Fibroblast of skin of left biceps (primary cell): Measurements from ENCODE around the gene TTYH3.

ENCODE experiments used
- DNase-seq, 2 experiments: peaks; one replicate each; pipeline ENCODE4 v3.0.0-alpha.2; 2013; ENCODE audit warnings: low read depth in 2 of 2

The TTYH3 gene

GRCh38 chr7:2708547-2709310 lies 76.9 kb downstream of the TTYH3 start:
- no peak for DNase-seq

- DNase-seq, result no peak
Measured at GRCh38 chr7:2709553-2710285, 77.9 kb downstream of the TTYH3 start.

GRCh38 chr7:2710286-2710655 lies 78.5 kb downstream of the TTYH3 start:
- DNase-seq, result no peak

- no peak for DNase-seq
Measured at GRCh38 chr7:2710901-2711551, 79.2 kb downstream of the TTYH3 start.

GRCh38 chr7:2711895-2712675 lies 80.3 kb downstream of the TTYH3 start:
- DNase-seq, result no peak

- DNase-seq, result no peak
Measured at GRCh38 chr7:2713370-2713769, 81.6 kb downstream of the TTYH3 start.

- no peak for DNase-seq
Measured at GRCh38 chr7:2713978-2714377, 82.2 kb downstream of the TTYH3 start.
